ENCODE data around the gene TCF7L2. TPM values are rescaled to one million over a fixed set of nuclear protein-coding genes. Genes with fewer than 3 reads are reported as not detected.
"Not testable (repeated sequence)": the region's sequence is repeated elsewhere in the genome, so short reads cannot be mapped to it uniquely, and the experiment has no call there.

The TCF7L2 gene
- total RNA-seq, 1 donor from 2014 or later: 18.7 TPM

DNA sequence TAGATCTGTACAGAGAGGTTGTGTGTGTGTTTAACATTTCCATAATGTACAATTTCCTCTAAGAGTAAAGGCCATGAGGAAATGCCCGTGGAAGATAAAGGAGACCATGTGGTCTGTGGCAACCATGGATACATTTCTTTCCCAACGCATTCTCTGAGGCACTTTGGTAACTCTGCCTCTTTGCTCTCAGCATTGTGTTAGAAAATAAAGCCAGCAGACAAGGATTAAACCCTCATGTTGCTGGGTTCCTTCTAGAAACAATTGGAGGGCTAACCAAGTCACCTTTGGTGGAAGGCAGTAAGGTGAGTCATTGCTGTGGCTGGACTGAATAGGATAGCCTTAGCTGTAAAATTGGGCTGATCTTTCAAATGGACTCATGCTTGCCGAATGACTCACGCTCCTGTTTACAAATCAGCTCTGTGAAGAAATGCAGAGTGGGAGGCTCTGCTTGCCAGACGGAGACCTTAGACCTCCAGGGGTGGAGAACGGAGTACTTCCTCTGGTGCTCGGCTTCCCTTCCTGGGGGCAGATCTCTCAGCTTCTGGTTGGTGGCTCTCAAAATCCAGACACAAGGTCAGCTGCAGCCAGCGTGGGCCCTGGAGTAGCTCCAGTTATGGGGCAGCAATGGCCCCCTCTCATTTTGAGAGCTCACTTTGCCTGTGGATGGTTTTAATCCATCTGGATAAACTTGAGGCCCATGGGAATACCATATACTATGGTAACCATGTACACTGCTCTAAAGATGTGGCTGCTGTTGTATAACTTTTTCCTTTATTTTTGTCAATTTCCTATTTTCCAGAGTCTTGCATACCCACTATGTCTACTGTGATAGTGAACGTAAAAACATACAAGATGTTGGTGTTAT lies 137.3 kb downstream of the TCF7L2 start:
- DNase-seq (ENCODE audit: low spot score): no peak
- peak; percentile 71 for ATAC-seq

DNA sequence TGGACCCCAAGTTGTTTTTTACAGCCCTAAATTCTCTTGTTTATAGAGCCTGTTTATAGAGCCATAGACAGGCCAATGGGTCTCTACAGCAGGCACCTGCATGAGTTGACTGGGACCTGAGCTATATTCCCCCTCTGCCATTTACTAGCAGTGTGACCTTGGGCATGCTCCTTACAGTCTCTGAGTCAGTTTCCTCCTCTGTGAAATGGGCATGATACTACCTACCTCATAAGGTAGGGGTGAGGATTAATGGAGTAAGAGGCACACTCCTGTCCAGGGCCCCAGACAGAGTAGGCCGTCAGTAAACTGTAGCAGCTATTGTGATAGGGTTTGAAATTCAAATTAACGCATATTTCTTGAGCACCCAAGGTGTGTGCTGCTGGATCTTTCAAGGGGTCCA lies 138.1 kb downstream of the TCF7L2 start:
- ATAC-seq (no peak), DNase-seq (ENCODE audit: low spot score) (no peak)

DNA sequence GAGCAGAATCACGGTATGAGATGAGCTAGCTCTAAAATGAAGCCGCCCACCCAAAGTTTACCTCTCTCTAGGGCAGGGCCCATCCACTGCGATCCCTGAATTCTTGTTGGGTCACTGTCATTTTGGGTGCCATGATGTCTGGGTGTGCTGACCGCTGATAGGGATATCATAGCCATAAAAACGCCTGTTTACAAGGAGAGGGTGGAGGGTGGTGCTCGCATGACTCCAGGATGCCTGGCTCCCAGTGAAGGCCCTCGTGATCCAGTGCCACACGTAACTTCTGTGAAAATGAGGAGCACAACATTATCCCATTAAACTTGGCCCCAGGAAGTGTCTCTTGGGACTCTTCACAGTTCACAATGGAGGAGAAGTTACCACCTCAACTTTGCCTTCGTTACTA lies 139.5 kb downstream of the TCF7L2 start:
- DNase-seq (ENCODE audit: low spot score) (no peak), ATAC-seq (no peak)

DNA sequence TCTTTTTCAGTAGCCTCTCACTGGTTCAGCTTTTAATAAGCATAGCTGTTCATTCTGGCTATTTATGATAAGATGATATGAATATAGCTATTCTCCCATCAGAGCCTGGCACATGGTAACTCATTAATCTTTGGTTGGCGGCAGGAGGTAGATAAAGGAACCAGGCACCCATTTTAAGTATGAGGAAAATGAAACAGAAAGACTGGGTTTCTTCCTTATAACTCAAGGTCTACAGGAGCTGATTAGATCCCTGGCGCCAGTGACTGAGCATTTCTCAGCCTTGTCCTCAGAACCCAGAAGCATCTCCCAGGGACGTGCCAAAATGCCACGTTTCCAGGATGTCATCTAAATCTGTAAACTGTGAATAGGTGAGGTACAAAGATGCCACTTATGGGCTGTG lies 141.9 kb downstream of the TCF7L2 start:
- no peak for DNase-seq (ENCODE audit: low spot score)

DNA sequence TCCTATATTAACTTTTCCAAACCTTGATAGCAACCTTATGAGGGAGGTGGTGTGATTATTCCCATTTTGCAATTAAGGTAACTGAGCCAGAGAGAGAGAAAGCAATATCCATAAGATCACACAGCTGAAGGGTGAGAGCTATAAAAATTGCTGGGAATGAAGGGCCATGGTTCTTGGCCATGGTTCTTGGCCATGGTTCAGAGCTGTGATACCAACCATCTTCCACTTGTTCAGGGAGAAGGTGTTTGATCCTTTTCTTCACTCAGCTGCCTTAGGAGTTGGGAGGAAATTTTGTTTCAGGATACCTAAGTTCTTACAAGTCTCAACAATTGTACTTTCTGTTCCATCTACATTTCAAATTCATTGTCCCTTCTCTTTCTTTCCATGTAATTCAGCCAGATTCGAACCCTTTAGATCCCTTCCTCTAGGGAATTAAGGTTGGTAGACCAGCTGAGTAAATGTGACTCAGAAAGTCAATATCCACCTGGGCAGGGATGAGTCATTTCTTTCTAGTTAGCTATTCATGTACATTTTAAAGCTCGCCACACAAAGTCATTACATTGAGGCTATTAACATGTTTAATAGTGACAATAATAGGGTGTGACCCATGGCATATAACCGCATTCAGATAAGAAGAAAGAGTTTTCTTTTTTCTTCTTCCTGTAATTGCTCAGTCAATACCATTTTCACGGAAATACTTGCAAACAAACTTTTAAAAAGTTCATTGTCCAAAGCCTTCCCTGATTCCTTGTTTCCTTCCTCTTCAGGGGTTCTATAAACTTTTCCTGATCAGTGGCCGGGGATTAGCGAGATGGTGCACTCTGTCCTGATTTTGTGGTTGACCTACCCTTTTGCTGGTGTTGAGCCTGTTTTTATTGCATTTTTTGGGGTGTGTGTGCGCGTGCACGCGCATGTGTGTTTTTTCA lies 143.4 kb downstream of the TCF7L2 start:
- no peak for DNase-seq (ENCODE audit: low spot score)

More for the DNA sequence above, 141.9 kb downstream of the TCF7L2 start:
- ATAC-seq: no peak

DNA sequence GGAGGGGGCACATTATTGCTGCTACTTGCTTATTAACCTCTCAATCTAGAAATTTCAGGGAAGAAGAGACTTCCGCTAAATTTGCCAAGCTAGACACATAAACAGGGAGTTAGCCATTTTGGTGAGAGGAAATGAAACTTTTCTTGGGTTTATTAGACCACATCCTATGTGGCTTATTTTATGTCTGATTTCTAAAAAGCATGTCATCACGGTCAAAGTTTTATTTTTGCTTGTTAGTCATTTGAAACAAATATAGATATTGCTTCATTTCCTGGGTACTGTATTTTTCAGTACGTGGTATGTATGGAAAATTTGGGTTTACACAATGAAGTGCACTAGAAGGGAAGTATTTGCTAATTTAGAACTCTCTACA lies 144.1 kb downstream of the TCF7L2 start:
- ATAC-seq: peak; percentile 8
- DNase-seq (ENCODE audit: low spot score): no peak

More for the DNA sequence above, 143.4 kb downstream of the TCF7L2 start:
- peak; percentile 10 for ATAC-seq

DNA sequence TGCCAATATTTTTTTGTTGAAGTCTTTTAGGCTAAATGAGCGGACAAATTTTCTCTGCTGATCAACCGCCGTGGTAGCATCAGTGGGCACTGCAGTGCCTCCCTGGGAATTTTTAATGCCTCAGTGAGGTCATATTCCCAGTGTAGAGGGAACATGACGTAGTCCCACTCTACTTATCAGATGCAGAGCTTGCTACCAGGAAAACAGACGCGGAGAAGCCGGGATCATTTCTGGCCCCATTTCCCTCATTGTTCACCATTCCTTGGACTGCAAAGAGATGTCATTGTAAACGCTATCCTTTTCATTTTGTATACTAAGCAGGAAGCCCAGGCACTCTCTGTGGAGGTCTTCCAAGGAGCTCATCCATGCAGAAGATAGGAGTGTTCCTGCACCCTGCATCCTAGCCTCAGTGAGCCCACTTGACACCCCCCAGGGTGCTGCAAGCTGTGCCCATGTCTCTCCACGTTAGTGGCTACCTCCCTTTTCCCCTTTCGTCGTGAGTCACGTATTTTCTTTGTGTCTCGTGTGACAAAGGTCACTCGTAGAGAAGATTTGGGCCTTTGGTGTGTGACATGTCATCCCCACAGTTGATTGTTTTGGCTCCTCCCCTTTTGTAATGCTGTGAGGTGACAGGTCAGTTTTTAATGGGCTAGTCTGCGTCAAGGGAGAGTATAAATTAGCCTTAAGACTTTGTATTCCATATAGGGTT lies 145.5 kb downstream of the TCF7L2 start:
- DNase-seq (ENCODE audit: low spot score): no peak
- ATAC-seq: no peak

DNA sequence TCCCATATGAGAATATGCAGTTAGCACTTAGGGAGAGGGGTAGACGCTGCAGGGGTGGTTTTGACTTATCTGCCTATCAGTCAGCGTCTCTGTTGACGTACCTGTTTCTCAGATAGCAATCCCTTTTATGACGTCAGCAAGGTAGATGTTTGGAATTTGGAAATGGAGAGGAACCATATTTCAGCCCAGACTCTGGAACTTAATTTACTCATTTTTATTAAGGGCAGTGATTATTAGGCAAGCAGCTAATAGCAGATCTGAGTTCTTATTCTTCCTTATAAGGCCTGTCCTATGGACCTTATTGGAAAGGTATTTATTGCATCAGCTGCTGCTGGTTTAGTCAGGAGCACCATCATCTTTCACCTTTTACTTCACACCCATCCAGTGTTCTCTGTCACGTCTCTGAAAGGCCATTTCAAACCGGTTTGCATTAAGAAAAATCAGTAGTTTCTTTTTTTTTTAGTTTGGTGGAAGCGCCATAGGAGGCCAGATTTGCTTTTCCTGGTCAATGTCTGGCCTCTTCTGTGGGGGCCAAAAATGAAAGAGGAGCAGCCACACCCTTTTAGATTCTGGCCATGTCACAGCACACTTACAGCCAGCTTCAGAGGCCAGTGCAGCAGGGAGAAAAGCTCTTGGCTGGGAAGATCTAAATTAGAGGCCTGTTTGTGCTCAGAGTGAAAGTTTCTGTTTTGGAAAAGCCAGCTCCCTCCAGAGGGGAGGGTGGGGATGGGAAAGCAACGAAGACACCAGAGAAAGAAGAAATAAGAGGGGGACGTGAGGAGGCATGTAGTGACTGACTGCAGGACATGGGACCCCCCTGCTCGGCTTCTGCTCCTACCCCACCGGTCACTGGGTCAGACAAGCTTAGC lies 146.3 kb downstream of the TCF7L2 start:
- ATAC-seq: no peak
- no peak for DNase-seq (ENCODE audit: low spot score)

DNA sequence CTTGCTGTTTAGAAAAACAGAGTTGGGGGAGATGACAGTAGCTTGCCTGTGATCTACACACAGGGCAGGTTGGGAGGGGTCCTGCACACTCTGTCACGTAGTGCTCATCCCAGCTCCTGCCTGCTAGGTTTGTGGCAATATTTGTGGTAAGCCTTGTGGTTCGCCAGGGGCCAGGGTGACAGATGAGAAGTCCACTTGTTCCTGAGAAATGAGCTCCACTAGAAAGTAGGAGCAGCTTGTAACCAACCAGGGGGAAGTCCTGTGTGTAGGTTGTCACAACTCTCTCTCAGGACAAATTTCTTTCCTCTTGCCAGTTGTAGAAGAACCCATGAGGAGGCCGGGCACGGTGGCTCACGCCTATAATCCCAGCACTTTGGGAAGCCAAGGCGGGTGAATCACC lies 147.0 kb downstream of the TCF7L2 start:
- ATAC-seq (no peak), DNase-seq (ENCODE audit: low spot score) (no peak)

DNA sequence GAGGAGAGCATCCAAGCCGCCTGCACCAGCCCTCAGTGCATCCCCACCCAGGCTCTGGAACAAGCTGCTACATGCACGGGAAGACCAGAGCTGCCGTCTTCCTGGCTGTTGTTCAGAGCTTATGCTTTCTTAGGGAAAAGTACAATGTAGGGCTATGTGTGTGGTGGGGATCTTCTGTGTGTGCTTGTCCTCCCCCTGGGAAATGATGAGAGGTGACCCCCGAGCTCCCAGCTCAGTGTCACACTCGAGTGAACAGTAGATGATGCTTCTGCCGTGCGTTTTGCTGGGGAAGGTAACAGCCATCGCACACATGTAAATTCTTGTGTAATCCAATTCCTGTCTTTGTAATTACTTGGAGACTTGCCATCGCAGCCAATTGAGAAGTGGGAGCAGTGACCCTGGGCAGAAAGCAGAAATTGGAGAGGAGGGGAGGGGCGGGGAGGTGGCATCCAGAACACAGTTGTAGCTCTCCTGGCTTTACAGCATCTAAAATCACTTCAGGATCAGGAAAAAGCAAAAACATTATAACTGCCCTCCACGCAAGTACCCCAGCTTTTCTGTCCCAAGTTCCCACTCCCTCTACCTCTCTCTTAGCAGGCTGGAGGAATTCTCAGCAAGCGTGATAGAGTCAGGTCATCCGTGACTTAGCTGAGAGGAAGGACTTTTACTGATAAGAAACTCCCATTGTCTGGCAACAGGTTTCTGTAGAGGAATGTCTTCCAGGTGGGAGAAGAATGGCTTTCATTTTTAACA lies 149.6 kb downstream of the TCF7L2 start:
- ATAC-seq (peak; percentile 51), DNase-seq (ENCODE audit: low spot score) (no peak)

DNA sequence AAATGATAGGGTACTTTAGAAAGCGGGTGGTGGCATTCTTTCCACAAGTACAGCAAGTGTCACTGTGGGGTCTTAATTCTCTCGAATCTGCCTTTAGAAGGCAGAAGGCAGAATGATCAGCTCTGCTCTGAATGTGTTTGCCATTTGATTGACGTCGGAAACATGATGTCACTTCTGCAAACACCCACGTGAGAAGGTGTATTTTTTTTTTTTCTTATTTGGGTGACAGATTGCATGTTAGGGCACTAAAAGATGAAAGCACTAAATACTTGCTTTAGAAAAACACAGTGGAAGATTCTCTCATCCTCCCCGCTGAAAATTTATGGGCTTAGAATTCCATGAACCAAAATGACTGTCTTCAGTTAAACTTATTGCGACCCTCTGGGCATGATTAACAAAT lies 150.2 kb downstream of the TCF7L2 start:
- ATAC-seq: no peak

DNA sequence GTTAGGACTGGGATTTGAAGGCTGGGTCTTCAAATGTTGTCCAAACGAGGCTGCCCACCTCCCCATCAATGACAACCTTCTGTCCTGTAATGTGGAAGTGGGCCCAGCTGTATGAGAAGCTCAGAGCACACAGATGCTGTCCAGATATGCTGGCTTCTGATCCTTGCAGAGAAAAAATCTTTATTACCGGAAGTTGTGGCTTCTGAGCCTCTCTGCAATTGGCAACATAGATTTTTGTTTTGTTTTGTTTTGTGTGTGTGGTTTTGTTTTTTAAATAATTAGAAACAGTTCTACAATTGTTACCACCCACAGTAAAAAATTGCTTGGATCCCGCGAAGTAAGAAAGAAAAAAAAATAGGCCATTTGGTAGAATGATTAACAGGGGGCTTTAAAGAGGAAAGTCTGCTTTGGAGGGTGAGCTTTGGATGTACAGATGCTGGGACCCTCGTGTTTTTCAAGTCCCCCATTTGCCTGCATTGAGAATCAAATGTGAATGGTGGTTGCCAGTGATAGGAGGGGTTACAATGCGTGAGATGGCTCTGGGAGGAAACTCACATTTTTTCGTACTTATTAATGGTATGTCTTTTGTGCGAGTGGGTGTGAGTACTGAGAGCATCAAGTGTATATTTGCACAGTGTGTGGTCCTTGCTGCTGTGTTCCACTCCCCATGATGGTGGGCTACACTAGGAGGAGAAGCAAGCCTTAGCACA lies 153.2 kb downstream of the TCF7L2 start:
- ATAC-seq: no peak

More for the DNA sequence above, 150.2 kb downstream of the TCF7L2 start:
- no peak for DNase-seq (ENCODE audit: low spot score)

DNA sequence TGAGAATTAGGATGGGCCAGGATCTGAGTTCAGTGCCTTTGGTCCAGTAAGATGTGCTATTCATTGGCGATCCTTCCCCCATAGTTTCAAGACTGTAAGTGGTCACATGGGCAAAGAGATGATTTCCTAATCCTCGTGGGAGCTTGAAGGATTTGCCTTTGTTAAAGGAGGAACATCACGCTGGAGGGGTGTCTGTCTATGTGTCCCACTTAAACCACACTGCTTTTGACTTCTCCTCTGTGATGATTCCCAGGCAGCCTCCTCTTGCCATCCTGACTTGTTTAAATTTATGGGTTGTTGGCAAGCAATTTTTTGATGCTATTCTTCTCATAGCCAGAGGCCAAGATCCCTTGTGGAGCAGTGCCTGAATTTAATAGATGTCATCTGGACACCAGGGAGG lies 154.0 kb downstream of the TCF7L2 start:
- ATAC-seq: no peak
- DNase-seq (ENCODE audit: low spot score): no peak

More for the DNA sequence above, 153.2 kb downstream of the TCF7L2 start:
- DNase-seq (ENCODE audit: low spot score): no peak

DNA sequence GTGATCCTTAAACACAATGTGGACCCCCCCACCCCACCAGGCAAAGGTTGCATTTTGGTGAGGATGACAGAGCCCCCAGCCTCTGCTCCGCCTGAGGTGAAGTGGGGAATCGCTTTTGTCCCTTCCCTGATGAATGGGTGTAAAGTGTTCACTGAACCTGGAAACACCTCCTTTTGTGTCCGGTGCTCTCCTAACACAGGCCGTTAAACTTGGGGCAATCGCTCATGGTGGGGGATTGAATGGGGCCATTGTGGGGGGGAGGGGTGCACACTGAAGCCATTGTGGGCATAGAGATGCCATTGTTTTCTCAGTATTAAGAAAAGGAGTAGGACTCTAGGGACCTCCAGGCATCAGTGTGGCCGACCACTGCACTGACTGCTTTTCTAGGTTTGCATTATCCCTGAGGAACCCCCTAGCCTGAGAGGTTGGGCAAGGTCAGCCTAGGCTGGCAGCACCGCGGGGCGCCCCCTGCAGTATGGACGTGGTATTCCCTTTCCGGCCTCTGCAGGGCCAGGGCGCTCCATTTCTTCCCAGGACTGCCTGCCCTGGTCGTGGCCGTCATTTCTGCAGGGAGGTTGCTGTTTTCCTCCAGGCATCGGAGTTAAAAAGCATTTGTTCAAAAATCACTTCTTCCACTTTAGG lies 158.3 kb downstream of the TCF7L2 start:
- ATAC-seq (no peak), DNase-seq (ENCODE audit: low spot score) (no peak)

DNA sequence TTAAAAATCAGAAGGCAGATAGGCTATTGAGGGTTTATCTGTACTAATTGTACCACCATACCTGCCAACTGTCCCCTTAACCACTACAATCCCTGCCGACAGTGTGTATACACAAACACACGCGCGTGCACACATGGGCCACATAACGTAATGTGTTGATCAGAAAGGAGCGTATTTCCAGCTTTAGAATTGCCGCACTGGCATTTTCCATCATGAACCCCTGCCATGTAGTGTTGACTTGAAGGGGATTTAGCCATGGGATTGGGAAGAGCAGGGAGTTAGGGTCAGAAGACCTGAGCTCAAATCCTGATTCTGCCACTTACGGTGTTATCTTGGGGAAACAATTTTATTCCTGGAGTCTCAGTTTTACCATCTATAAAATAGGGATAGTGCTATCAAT lies 158.9 kb downstream of the TCF7L2 start:
- DNase-seq (ENCODE audit: low spot score) (no peak), ATAC-seq (no peak)

DNA sequence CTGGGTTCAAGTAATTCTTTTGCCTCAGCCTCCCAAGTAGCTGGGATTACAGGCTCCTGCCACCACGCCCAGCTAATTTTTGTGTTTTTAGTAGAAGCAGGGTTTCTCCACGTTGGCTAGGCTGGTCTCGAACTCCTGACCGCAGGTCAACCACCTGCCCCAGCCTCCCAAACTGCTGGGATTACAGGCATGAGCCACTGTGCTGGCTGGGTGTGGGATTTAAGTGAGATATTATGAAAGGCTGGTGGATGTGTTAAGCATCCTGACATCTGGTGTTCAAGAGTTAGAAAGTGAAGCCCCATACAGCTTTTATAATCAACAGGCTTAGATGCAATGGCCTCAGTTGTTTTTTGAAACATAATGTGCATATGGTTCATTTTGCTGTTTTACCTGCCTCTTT lies 159.4 kb downstream of the TCF7L2 start:
- ATAC-seq; DNase-seq (ENCODE audit: low spot score): not testable (repeated sequence)

DNA sequence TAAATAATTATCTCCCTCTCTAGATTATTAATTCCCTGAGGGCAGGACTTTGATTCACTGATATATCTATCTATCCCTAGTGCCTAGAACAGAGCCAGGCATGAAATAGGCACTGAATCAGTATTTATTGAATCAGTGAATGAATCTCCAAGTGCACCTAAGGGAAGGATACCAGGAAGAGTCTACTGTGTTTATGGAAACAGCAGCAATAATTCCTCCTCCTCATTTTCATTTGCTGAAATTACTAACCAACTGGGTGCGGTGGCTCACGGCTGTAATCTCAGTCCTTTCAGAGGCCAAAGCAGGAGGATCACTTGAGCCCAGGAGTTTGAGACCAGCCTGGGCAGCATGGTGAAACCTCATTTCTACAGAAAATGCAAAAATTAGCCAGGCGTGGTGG lies 161.2 kb downstream of the TCF7L2 start:
- no peak for ATAC-seq

More for the DNA sequence above, 161.2 kb downstream of the TCF7L2 start:
- DNase-seq (ENCODE audit: low spot score): no peak

Data from left lobe of liver (tissue), 2 donors.